GM23338 (cell line): ENCODE results near the gene CACTIN.

Experiments used
- CREB1 ChIP-seq: fragments of 250-450 bp; sonication (Bioruptor Pico); IDR thresholded peaks from 2 replicates; pipeline ENCODE4 v1.5.0; 2020; ENCODE audit warnings: low read depth, mild to moderate bottlenecking, moderate library complexity
- CTCF ChIP-seq, 2 experiments: fragments of 200-600 bp in 1 of 2; sonication (generic) in 1 of 2; conservative IDR thresholded peaks; 2 replicates each; pipeline versions ENCODE4 v1.5.1 to v1.6.1; 2016 to 2017; ENCODE audit warnings: antibody characterized with exemption in 2 of 2, low read depth in 2 of 2, mild to moderate bottlenecking in 2 of 2, moderate library complexity in 1 of 2
- ETS1 ChIP-seq: IDR thresholded peaks from 2 replicates; pipeline ENCODE4 v1.6.1; 2016; ENCODE audit warnings: antibody characterized with exemption
- EZH2 ChIP-seq: fragments of 200-600 bp; sonication (generic); IDR thresholded peaks from one replicate; pipeline ENCODE4 v1.8.0; 2017; ENCODE audit warnings: antibody characterized with exemption, mild to moderate bottlenecking, low read depth; ENCODE audit not compliant: unreplicated experiment
- EZH2phosphoT487 ChIP-seq: fragments of 200-600 bp; sonication (generic); IDR thresholded peaks from one replicate; pipeline ENCODE4 v1.8.1; 2018; ENCODE audit warnings: antibody characterized with exemption; ENCODE audit not compliant: unreplicated experiment
- JUNB ChIP-seq: IDR thresholded peaks from one replicate; pipeline ENCODE4 v1.6.1; 2016; ENCODE audit warnings: antibody characterized with exemption; ENCODE audit not compliant: unreplicated experiment
- NANOG ChIP-seq: IDR thresholded peaks from 2 replicates; pipeline ENCODE4 v1.6.1; 2016; ENCODE audit warnings: antibody characterized with exemption, borderline replicate concordance
- POLR2AphosphoS5 ChIP-seq: IDR thresholded peaks from 2 replicates; pipeline ENCODE4 v1.6.1; 2016; ENCODE audit warnings: antibody characterized with exemption, low read depth
- REST ChIP-seq: IDR thresholded peaks from one replicate; pipeline ENCODE4 v1.6.1; 2018; ENCODE audit warnings: antibody characterized with exemption; ENCODE audit not compliant: unreplicated experiment
- STAT1 ChIP-seq: IDR thresholded peaks from one replicate; pipeline ENCODE4 v1.6.1; 2016; ENCODE audit warnings: antibody characterized with exemption; ENCODE audit not compliant: unreplicated experiment
- ZNF331 ChIP-seq: fragments of 250-450 bp; sonication (Bioruptor Pico); IDR thresholded peaks from 2 replicates; pipeline ENCODE4 v1.5.0; 2020; ENCODE audit warnings: low read depth, mild to moderate bottlenecking, moderate library complexity
- ZNF462 ChIP-seq: fragments of 250-450 bp; sonication (Bioruptor Pico); IDR thresholded peaks from 2 replicates; pipeline ENCODE4 v1.5.0; 2020; ENCODE audit warnings: mild to moderate bottlenecking, moderate library complexity

- TF ChIP-seq CTCF (conservative IDR thresholded peaks at IDR 0.05; ENCODE audit: low read depth in 2 of 2) (no peak), EZH2 (no peak), REST (no peak), CREB1 (CRISPR knock-in tag) (no peak), STAT1 (no peak), POLR2AphosphoS5 (0 out of 2 replicates have a peak, but pooled peaks have one; percentile 39), EZH2phosphoT487 (no peak), NANOG (no peak), ETS1 (no peak), JUNB (no peak), ZNF331 (CRISPR knock-in tag) (no peak), ZNF462 (CRISPR knock-in tag) (no peak)
These were observed 19.1 kb downstream of the CACTIN start for GRCh38 chr19:3607303-3608078.
